ENCODE measurements around the gene ZNF827. TPM values are rescaled to one million over a fixed set of nuclear protein-coding genes. Genes with fewer than 3 reads are reported as not detected.

ZNF827 gene
- total RNA-seq, 1 experiment from 2014 or later = 19.1 TPM

- TF ChIP-seq ZBTB33 (IDR thresholded peaks at IDR 0.05; ENCODE audit: extremely low read depth, insufficient replicate concordance, low read length) (no peak), FOSL1 (IDR thresholded peaks at IDR 0.05; ENCODE audit: low read depth) (no peak), TCF7L2 (IDR thresholded peaks at IDR 0.05; ENCODE audit: borderline replicate concordance, extremely low read depth, insufficient read depth, insufficient read length) (no peak), ATF3 (IDR thresholded peaks at IDR 0.05) (no peak), REST (IDR thresholded peaks at IDR 0.05; ENCODE audit: low read depth) (no peak), EGR1 (IDR thresholded peaks at IDR 0.05; ENCODE audit: low read depth) (no peak), SP1 (IDR thresholded peaks at IDR 0.05; ENCODE audit: low read depth) (no peak), ZFX (IDR thresholded peaks at IDR 0.05) (no peak)
Observed at GRCh38 chr4:145879598-145879997, 59.0 kb downstream of the ZNF827 start (continued).

Measured in HCT116 (cell line).